Heart left ventricle (tissue), 13 donors: ENCODE results near the gene ABR.

Source experiments
- POLR2A ChIP-seq, 2 donors: fragments of 450-650 bp; IDR thresholded peaks; one replicate each; pipeline ENCODE4 v1.6.1; 2017; ENCODE audit warnings: antibody characterized with exemption in 2 of 2, mild to moderate bottlenecking in 2 of 2, moderate library complexity in 2 of 2
- TF ChIP-seq, protein P1 (sequence below), 12 donors: fragments of 200-600 bp; sonication (generic) in 4 of 12; IDR thresholded peaks; one replicate each; pipeline versions ENCODE4 v1.5.0 to v1.8.0; 2018 to 2022; ENCODE audit warnings: antibody characterized with exemption in 12 of 12, mild to moderate bottlenecking in 5 of 12
- donor health status: ischemic (EF 13 %, LVEDD 7.1; RV severe dilation, severe dysfunction).
- donor health status: DM: no; HTN: yes; CAD: no.
- donor health status: DM: no; HTN: no; CAD: no.
- donor health status: ischemic (EF 25% LVEDD 6.9; RV normal size, moderate dysfunction).
- donor health status: ischemic (EF 25% LVEDD 5.7; RV mildly dilated, moderate dysfunction).
- donor health status: ischemic (EF 35%, LVEDD 5.7; RV mildly dilated, moderate dysfunction).
- donor health status: nonischemic (EF 11% LVEDD 7.7; RV severe dilation, severe dysfunction).
- donor health status: DM: yes; HTN: yes; CAD: no.
- donor health status: PGD.
- donor health status: ischemic (EF 29% LVEDD 5.4; RV normal size, mild dysfunction).
- donor health status: nonischemic (EF 23%, LVEDD 6.1; RV moderate dilation, normal function).

DNA sequence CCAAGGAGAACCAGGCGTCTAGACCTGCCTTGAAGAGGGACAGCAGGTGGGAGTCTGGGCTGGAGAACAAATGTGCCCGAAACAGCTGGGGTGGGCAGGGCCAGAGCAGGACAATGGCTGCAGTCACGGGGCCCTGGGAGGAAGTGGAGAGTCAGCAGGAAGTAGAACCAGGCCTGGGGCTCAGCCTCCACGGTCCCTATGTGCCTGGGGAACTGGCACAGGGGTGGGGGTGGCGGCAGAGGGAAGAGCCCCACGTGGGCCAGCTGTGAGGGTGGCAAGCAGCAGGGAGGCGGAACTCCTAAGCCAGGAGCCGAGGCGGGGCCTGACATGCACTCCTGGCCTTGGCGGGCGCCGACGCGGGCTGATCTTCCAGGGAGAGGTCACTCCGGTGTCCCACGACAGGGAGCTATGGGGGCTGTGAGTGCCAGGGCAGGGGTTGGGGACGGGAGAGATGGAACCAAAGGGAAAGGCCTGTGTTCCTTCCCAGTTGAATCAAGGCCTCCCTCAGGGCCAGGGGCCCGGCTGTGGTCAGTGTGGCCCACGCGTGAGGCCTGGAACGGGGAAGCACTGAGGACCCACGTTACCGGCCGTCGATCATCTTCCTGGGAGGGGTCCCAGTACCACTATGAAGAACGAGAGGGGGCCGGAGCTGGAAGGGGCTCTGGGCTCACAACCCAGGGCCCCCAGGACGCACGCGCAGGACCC lies 140.1 kb downstream of the ABR start:
- TF ChIP-seq, protein P1, sequence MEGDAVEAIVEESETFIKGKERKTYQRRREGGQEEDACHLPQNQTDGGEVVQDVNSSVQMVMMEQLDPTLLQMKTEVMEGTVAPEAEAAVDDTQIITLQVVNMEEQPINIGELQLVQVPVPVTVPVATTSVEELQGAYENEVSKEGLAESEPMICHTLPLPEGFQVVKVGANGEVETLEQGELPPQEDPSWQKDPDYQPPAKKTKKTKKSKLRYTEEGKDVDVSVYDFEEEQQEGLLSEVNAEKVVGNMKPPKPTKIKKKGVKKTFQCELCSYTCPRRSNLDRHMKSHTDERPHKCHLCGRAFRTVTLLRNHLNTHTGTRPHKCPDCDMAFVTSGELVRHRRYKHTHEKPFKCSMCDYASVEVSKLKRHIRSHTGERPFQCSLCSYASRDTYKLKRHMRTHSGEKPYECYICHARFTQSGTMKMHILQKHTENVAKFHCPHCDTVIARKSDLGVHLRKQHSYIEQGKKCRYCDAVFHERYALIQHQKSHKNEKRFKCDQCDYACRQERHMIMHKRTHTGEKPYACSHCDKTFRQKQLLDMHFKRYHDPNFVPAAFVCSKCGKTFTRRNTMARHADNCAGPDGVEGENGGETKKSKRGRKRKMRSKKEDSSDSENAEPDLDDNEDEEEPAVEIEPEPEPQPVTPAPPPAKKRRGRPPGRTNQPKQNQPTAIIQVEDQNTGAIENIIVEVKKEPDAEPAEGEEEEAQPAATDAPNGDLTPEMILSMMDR (IDR thresholded peaks at IDR 0.05) = peak in 1 of 12 donors; percentile 8
- TF ChIP-seq POLR2A (IDR thresholded peaks at IDR 0.05) = peak in 1 of 2 donors; percentile 15
